ENCODE data around the gene MOGAT1. TPM values are rescaled to one million over a fixed set of nuclear protein-coding genes. Genes with fewer than 3 reads are reported as not detected.
A peak's percentile ranks its signal among the peaks of the same experiment; 100 is the strongest.
"Not testable (repeated sequence)": the region's sequence is repeated elsewhere in the genome, so short reads cannot be mapped to it uniquely, and the experiment has no call there.

MOGAT1 gene
- polyA plus RNA-seq, 3 donors: 0.11 TPM; not detected in 2

- H3K27me3 ChIP-seq (ENCODE audit: control insufficient read depth in 2 of 2, insufficient read depth in 2 of 2, low read length in 2 of 2): no peaks in the 10 kb centered on the region
- Mint-ChIP-seq H3K4me3 (no peak overlapping the region), H3K9me3 (peaks cover 0 to 2% (median 0%) of the 10 kb centered on the region in 7 donors), H3K27me3 (ENCODE audit: low read depth in 3 of 3) (peaks cover 0 to 3% (median 0%) of the 10 kb centered on the region in 3 donors), H3K27ac (no peak overlapping the region), H3K4me1 (peaks cover 11% of the 10 kb centered on the region), H3K36me3 (no peaks in the 10 kb centered on the region)
- H4K20me1 ChIP-seq (ENCODE audit: insufficient read depth, low read length): no peaks in the 10 kb centered on the region
- H3K9ac ChIP-seq (ENCODE audit: insufficient read depth, low read length, poor library complexity, severe bottlenecking): no peak overlapping the region
- no peak overlapping the region for H3K27ac ChIP-seq (ENCODE audit: low read depth in 1 of 2, low read length in 2 of 2)
- intact Hi-C loops (cut with micrococcal nuclease): no loop called here
- no peaks in the 10 kb centered on the region for H3K36me3 ChIP-seq (replicated peaks in 1 of 2; ENCODE audit: control insufficient read depth in 1 of 2, insufficient read depth in 2 of 2, low read length in 2 of 2)
- no peak overlapping the region for H3K4me2 ChIP-seq (replicated peaks; ENCODE audit: extremely low read depth, low read length, poor library complexity, severe bottlenecking)
- no peak for DNase-seq
- H3K79me2 ChIP-seq (ENCODE audit: insufficient read depth, low read length): no peaks in the 10 kb centered on the region
- TF ChIP-seq, protein P1, sequence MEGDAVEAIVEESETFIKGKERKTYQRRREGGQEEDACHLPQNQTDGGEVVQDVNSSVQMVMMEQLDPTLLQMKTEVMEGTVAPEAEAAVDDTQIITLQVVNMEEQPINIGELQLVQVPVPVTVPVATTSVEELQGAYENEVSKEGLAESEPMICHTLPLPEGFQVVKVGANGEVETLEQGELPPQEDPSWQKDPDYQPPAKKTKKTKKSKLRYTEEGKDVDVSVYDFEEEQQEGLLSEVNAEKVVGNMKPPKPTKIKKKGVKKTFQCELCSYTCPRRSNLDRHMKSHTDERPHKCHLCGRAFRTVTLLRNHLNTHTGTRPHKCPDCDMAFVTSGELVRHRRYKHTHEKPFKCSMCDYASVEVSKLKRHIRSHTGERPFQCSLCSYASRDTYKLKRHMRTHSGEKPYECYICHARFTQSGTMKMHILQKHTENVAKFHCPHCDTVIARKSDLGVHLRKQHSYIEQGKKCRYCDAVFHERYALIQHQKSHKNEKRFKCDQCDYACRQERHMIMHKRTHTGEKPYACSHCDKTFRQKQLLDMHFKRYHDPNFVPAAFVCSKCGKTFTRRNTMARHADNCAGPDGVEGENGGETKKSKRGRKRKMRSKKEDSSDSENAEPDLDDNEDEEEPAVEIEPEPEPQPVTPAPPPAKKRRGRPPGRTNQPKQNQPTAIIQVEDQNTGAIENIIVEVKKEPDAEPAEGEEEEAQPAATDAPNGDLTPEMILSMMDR (IDR thresholded peaks at IDR 0.05): no peak
- no peak overlapping the region for H2AFZ ChIP-seq (ENCODE audit: insufficient read depth, low read depth, low read length, poor library complexity, severe bottlenecking)
- H3K4me1 ChIP-seq (ENCODE audit: control insufficient read depth in 1 of 2, insufficient read depth in 2 of 2, low read length in 2 of 2): peaks cover 9% of the 10 kb centered on the region in 2 donors
- H3K4me3 ChIP-seq (replicated peaks in 1 of 3; ENCODE audit: low read depth in 2 of 3, low read length in 3 of 3): no peak overlapping the region
- no peaks in the 10 kb centered on the region for H3K9me3 ChIP-seq (replicated peaks in 1 of 2; ENCODE audit: control insufficient read depth in 1 of 2, insufficient read depth in 1 of 2, low read length in 2 of 2)
- 100% methylated on average over 4 of the region's 7 CpGs for WGBS (ENCODE audit: insufficient coverage)
These were observed 43.1 kb downstream of the MOGAT1 start for GRCh38 chr2:222714361-222715241.

DNA sequence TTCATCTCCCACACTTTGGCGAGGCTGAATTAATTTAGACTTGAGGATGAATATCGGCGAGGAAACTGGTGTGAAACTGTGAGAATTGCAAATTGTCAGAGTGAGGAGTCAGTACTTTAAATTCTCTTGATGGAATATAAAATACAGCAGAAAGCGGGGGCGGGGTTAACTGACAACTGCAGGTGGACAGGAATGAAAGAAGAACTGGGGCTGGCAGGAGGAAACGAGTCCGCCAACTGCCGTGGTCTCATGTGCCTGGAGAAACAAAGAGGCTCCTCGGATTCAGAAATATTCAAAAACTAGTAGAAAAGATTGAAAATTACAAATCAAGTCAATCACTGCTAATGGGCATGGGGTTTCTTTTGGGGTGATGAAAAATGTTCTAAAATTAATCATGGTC is 44.3 kb downstream of the MOGAT1 start:
- Histone ChIP-seq H3K79me2 (ENCODE audit: insufficient read depth, low read length) (no peaks in the 10 kb centered on the region), H2AFZ (ENCODE audit: insufficient read depth, low read depth, low read length, poor library complexity, severe bottlenecking) (peak overlapping the region; percentile 9), H3K9ac (ENCODE audit: insufficient read depth, low read length, poor library complexity, severe bottlenecking) (no peak overlapping the region), H3K36me3 (replicated peaks in 1 of 2; ENCODE audit: control insufficient read depth in 1 of 2, insufficient read depth in 2 of 2, low read length in 2 of 2) (no peaks in the 10 kb centered on the region), H3K4me3 (replicated peaks in 1 of 3; ENCODE audit: low read depth in 2 of 3, low read length in 3 of 3) (peak overlapping the region in 1 of 3 experiments; percentile 37), H3K27ac (ENCODE audit: low read depth in 1 of 2, low read length in 2 of 2) (no peak overlapping the region), H3K4me2 (replicated peaks; ENCODE audit: extremely low read depth, low read length, poor library complexity, severe bottlenecking) (peak overlapping the region; percentile 42), H3K4me1 (ENCODE audit: control insufficient read depth in 1 of 2, insufficient read depth in 2 of 2, low read length in 2 of 2) (peaks cover 8 to 9% of the 10 kb centered on the region in 2 donors), H3K27me3 (ENCODE audit: control insufficient read depth in 2 of 2, insufficient read depth in 2 of 2, low read length in 2 of 2) (no peaks in the 10 kb centered on the region), H3K9me3 (replicated peaks in 1 of 2; ENCODE audit: control insufficient read depth in 1 of 2, insufficient read depth in 1 of 2, low read length in 2 of 2) (no peaks in the 10 kb centered on the region), H4K20me1 (ENCODE audit: insufficient read depth, low read length) (no peaks in the 10 kb centered on the region)
- Mint-ChIP-seq H3K27ac (no peak overlapping the region), H3K4me3 (peak overlapping the region in 1 of 2 donors; percentile 79), H3K9me3 (peaks cover 2 to 11% (median 5%) of the 10 kb centered on the region in 7 donors), H3K27me3 (ENCODE audit: low read depth in 3 of 3) (peaks cover 0 to 3% (median 3%) of the 10 kb centered on the region in 3 donors), H3K36me3 (no peaks in the 10 kb centered on the region), H3K4me1 (peaks cover 9% of the 10 kb centered on the region)
- TF ChIP-seq, protein P1 (IDR thresholded peaks at IDR 0.05): no peak
- intact Hi-C loops (cut with micrococcal nuclease): no loop called here
- no peak for DNase-seq
- 11% methylated on average over 3 of the region's 9 CpGs for WGBS (ENCODE audit: insufficient coverage)

GRCh38 chr2:222719787-222720186 is 48.3 kb downstream of the MOGAT1 start:
- H4K20me1 ChIP-seq (ENCODE audit: insufficient read depth, low read length); H3K4me1 ChIP-seq (ENCODE audit: control insufficient read depth in 1 of 2, insufficient read depth in 2 of 2, low read length in 2 of 2); H3K9ac ChIP-seq (ENCODE audit: insufficient read depth, low read length, poor library complexity, severe bottlenecking); H3K27me3 ChIP-seq (ENCODE audit: control insufficient read depth in 2 of 2, insufficient read depth in 2 of 2, low read length in 2 of 2); H3K4me3 ChIP-seq (replicated peaks in 1 of 3; ENCODE audit: low read depth in 2 of 3, low read length in 3 of 3); H3K36me3 ChIP-seq (replicated peaks in 1 of 2; ENCODE audit: control insufficient read depth in 1 of 2, insufficient read depth in 2 of 2, low read length in 2 of 2); H2AFZ ChIP-seq (ENCODE audit: insufficient read depth, low read depth, low read length, poor library complexity, severe bottlenecking); H3K9me3 ChIP-seq (replicated peaks in 1 of 2; ENCODE audit: control insufficient read depth in 1 of 2, insufficient read depth in 1 of 2, low read length in 2 of 2); H3K79me2 ChIP-seq (ENCODE audit: insufficient read depth, low read length); H3K36me3 Mint-ChIP-seq; H3K4me1 Mint-ChIP-seq; H3K27me3 Mint-ChIP-seq (ENCODE audit: low read depth in 3 of 3); H3K4me2 ChIP-seq (replicated peaks; ENCODE audit: extremely low read depth, low read length, poor library complexity, severe bottlenecking); H3K27ac Mint-ChIP-seq; H3K27ac ChIP-seq (ENCODE audit: low read depth in 1 of 2, low read length in 2 of 2); intact Hi-C loops (cut with micrococcal nuclease); H3K4me3 Mint-ChIP-seq: not testable (repeated sequence)
- 80% methylated on average over 1 of the region's 1 CpG for WGBS (ENCODE audit: insufficient coverage)
- H3K9me3 Mint-ChIP-seq: peaks cover 8 to 16% (median 10%) of the 10 kb centered on the region in 7 donors
- DNase-seq: peak in 1 of 3 donors; percentile 51
